Measurements from ENCODE around the gene DDX51.

Gene DDX51

DNA sequence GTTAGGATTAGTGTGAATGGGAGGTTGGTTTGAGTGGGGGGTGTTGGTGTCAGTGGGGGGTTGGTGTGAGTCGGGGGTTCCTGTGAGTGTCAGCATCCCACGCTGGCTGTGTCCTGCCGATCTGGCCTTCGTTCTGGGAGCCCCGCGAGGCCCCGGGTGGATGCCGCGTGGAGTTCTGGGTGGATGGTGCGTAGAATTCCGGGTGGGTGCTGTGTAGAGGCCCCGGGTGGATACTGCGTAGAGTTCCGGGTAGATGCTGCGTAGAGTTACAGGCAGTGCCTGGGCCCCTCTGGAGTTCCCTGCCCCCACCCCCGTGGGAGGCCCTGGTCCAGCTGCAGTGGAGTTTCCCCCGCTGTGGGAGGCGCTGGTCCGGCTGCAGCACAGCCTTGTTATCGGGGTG, 8.8 kb upstream of the DDX51 start:
- Histone ChIP-seq H3K36me3 (ENCODE audit: insufficient read depth, low read length) (peaks cover 17% of the 10 kb centered on the region; the same call in 1 of the 2 replicates), H4K20me1 (ENCODE audit: insufficient read depth, low read length, poor library complexity, severe bottlenecking) (no peaks in the 10 kb centered on the region), H3K27me3 (ENCODE audit: insufficient read depth, low read length, poor library complexity, severe bottlenecking) (no peaks in the 10 kb centered on the region), H3K9me3 (ENCODE audit: insufficient read depth, low read depth, low read length) (no peaks in the 10 kb centered on the region), H3K4me3 (ENCODE audit: low read length, poor library complexity, severe bottlenecking) (no peak overlapping the region), H3K9me2 (replicated peaks; ENCODE audit: low read depth, low read length) (no peaks in the 10 kb centered on the region), H3K4me2 (ENCODE audit: low read depth, low read length, poor library complexity, severe bottlenecking) (no peak overlapping the region), H3F3A (ENCODE audit: low read depth) (peaks cover 11% of the 10 kb centered on the region), H3K9ac (ENCODE audit: low read depth, low read length, poor library complexity, severe bottlenecking) (no peak overlapping the region), H3K79me2 (ENCODE audit: insufficient read depth, low read length) (no peaks in the 10 kb centered on the region), H2AFZ (ENCODE audit: low read length) (no peak overlapping the region), H3K4me1 (ENCODE audit: insufficient read depth, low read length, poor library complexity, severe bottlenecking) (no peaks in the 10 kb centered on the region)
- TF ChIP-seq, protein P1, sequence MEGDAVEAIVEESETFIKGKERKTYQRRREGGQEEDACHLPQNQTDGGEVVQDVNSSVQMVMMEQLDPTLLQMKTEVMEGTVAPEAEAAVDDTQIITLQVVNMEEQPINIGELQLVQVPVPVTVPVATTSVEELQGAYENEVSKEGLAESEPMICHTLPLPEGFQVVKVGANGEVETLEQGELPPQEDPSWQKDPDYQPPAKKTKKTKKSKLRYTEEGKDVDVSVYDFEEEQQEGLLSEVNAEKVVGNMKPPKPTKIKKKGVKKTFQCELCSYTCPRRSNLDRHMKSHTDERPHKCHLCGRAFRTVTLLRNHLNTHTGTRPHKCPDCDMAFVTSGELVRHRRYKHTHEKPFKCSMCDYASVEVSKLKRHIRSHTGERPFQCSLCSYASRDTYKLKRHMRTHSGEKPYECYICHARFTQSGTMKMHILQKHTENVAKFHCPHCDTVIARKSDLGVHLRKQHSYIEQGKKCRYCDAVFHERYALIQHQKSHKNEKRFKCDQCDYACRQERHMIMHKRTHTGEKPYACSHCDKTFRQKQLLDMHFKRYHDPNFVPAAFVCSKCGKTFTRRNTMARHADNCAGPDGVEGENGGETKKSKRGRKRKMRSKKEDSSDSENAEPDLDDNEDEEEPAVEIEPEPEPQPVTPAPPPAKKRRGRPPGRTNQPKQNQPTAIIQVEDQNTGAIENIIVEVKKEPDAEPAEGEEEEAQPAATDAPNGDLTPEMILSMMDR (conservative IDR thresholded peaks at IDR 0.05; ENCODE audit: low read length): no peak
- no peak for TF ChIP-seq EZH2phosphoT487 (IDR thresholded peaks at IDR 0.05; ENCODE audit: borderline replicate concordance)

DNA sequence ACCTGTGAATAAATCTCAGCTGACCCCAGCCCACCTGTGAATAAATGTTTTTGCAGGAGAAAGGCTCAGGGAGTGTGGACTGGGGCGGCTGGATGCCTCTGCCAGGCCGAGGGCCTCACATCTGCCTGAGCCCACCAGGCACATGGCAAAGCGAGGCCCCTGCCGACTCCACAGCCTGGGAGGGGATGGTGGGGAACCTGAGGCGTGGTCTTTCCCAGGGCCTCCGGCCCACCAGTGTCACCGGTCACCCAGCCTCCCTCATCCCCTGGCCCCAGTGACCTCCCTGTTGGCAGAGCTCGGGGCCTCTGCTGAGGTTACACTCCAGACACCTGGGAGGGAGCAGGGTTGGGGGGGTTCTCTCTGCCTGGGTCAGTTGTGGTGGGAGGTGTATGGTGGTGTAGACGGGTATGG, 8.3 kb upstream of the DDX51 start:
- Histone ChIP-seq H3K4me2 (ENCODE audit: low read depth, low read length, poor library complexity, severe bottlenecking) (no peak overlapping the region), H3K36me3 (ENCODE audit: insufficient read depth, low read length) (peaks cover 12% of the 10 kb centered on the region; the same call in 1 of the 2 replicates), H3K4me1 (ENCODE audit: insufficient read depth, low read length, poor library complexity, severe bottlenecking) (no peaks in the 10 kb centered on the region), H3K9me3 (ENCODE audit: insufficient read depth, low read depth, low read length) (no peaks in the 10 kb centered on the region), H2AFZ (ENCODE audit: low read length) (no peak overlapping the region), H3K27me3 (ENCODE audit: insufficient read depth, low read length, poor library complexity, severe bottlenecking) (no peaks in the 10 kb centered on the region), H3F3A (ENCODE audit: low read depth) (peaks cover 11% of the 10 kb centered on the region), H3K4me3 (ENCODE audit: low read length, poor library complexity, severe bottlenecking) (no peak overlapping the region), H4K20me1 (ENCODE audit: insufficient read depth, low read length, poor library complexity, severe bottlenecking) (no peaks in the 10 kb centered on the region), H3K9ac (ENCODE audit: low read depth, low read length, poor library complexity, severe bottlenecking) (no peak overlapping the region), H3K9me2 (replicated peaks; ENCODE audit: low read depth, low read length) (no peaks in the 10 kb centered on the region), H3K79me2 (ENCODE audit: insufficient read depth, low read length) (no peaks in the 10 kb centered on the region)
- TF ChIP-seq, protein P1 (conservative IDR thresholded peaks at IDR 0.05; ENCODE audit: low read length): no peak
- no peak for TF ChIP-seq EZH2phosphoT487 (IDR thresholded peaks at IDR 0.05; ENCODE audit: borderline replicate concordance)

DNA sequence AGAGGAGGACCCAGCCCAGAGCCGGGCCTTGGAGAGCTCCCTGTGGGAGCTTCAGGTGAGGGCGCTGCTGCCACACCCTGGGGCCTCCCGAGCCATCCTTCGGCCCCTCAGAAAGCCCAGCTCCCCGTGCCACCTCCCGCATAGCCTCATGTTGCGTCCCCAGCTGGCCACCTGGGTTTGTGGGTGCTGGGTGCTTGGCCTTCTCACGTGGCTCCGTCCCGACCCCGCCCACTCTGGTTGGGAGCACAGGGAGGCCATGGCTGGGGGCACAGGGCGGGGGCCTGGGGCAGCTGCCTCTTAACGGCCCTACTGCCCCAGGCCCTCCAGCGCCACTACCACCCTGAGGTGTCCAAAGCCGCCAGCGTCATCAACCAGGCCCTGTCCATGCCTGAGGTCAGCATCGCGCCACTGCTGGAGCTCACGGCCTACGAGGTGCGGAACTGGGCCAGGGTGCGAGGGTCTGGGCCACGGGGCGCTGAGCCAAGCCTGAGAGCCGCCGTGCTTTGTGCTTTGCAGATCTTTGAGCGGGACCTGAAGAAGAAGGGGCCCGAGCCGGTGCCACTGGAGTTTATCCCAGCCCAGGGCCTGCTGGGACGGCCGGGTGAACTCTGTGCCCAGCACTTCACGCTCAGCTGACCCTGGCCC, 7.8 kb upstream of the DDX51 start:
- no peak for TF ChIP-seq EZH2phosphoT487 (IDR thresholded peaks at IDR 0.05; ENCODE audit: borderline replicate concordance)
- TF ChIP-seq, protein P1 (conservative IDR thresholded peaks at IDR 0.05; ENCODE audit: low read length): no peak
- Histone ChIP-seq H3K9me2 (replicated peaks; ENCODE audit: low read depth, low read length) (no peaks in the 10 kb centered on the region), H3K9me3 (ENCODE audit: insufficient read depth, low read depth, low read length) (no peaks in the 10 kb centered on the region), H3K79me2 (ENCODE audit: insufficient read depth, low read length) (peaks cover 5% of the 10 kb centered on the region; the same call in 1 of the 2 replicates), H4K20me1 (ENCODE audit: insufficient read depth, low read length, poor library complexity, severe bottlenecking) (no peaks in the 10 kb centered on the region), H3K4me3 (ENCODE audit: low read length, poor library complexity, severe bottlenecking) (no peak overlapping the region), H2AFZ (ENCODE audit: low read length) (no peak overlapping the region), H3K4me1 (ENCODE audit: insufficient read depth, low read length, poor library complexity, severe bottlenecking) (no peaks in the 10 kb centered on the region), H3K27me3 (ENCODE audit: insufficient read depth, low read length, poor library complexity, severe bottlenecking) (no peaks in the 10 kb centered on the region), H3K36me3 (ENCODE audit: insufficient read depth, low read length) (peaks cover 8% of the 10 kb centered on the region; the same call in 1 of the 2 replicates), H3F3A (ENCODE audit: low read depth) (peaks cover 8% of the 10 kb centered on the region), H3K4me2 (ENCODE audit: low read depth, low read length, poor library complexity, severe bottlenecking) (no peak overlapping the region), H3K9ac (ENCODE audit: low read depth, low read length, poor library complexity, severe bottlenecking) (no peak overlapping the region)
